HG03565 (cell line): ENCODE measurements around the gene KIF1B.

Source experiments
- ATAC-seq: cut with Tn5 transposase; IDR thresholded peaks from one replicate; pipeline ENCODE4 v1.9.1; 2021; ENCODE audit warnings: mild to moderate bottlenecking, moderate library complexity; ENCODE audit not compliant: unreplicated experiment

Gene KIF1B

DNA sequence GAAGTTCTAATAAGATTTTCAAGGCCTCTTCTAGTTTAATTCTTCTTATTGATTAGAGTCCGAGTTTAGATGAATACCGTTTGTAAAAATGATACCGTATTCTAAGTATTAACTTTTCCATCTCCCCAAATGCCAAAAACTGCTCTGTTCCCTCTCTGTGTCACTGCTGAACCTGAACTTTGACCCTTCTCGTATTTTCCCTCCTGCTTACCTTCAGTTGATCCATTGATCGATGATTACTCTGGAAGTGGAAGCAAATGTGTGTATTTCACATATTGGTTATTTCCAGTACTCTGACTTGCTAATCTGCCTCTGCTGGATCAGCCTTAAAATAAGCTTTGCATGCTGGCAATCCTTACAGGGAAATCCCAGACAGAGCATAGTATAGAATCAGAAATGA, 68.5 kb downstream of the KIF1B start:
- ATAC-seq: no peak

DNA sequence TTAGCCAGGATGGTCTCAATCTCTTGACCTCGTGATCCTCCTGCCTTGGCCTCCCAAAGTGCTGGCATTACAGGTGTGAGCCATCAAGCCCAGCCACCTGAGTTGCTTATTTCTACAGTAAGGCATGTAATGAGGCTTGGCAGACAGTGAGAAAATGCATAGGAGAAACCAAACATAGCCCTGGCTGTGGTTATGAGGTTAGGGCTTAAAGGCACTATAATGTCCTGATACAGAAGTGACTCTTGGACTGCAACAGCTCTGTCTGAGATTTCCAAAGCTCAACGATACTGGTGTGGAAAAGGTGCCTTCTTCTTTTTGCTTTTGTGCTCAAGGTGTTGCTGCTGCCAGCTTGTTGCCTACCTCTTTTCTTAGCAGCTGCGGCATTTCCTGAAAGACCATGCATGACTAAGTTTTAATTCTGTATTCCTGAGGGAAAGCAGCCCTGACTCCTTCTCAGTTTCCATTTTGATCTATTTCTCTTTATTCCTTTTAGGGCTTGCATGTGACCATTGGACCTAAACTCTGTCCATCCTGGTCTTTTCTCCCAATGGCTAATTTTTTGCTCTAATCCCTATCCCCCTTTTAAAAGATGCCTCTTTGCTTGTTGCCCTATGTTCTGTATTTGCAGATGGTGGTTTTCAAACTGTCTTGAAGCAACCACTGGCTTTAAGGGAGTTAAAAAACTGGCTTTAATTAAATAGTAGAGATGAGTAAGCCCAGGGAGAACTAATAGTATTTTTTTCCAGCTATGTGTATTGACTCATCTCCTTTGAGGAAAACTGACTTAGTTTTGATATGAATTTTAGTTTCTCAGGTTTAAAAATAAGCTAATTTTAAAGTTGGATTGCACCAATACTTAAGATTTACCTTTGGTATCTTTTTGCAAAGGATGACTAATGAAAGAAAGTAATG, 70.3 kb downstream of the KIF1B start:
- ATAC-seq: no peak

- ATAC-seq: no peak
These were observed 73.1 kb downstream of the KIF1B start for GRCh38 chr1:10283318-10283984.

DNA sequence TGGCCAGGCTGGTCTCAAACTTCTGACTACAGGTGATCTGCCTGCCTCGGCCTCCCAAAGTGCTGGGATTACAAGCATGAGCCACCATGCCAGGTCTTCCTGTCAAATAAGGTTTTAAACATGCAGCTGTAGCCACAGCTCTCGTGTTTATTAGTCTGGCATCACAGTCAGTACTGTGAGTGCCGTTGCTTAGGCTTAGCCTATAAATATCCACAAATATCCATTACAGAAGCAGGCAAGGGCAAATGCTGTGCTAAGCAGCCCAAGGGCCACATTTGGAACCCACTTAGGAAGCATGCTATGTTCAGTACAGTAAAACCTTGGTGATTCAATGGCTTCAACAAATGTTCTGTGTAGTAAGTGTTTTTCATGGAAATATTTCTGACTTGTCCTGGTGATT, 75.9 kb downstream of the KIF1B start:
- ATAC-seq: no peak

DNA sequence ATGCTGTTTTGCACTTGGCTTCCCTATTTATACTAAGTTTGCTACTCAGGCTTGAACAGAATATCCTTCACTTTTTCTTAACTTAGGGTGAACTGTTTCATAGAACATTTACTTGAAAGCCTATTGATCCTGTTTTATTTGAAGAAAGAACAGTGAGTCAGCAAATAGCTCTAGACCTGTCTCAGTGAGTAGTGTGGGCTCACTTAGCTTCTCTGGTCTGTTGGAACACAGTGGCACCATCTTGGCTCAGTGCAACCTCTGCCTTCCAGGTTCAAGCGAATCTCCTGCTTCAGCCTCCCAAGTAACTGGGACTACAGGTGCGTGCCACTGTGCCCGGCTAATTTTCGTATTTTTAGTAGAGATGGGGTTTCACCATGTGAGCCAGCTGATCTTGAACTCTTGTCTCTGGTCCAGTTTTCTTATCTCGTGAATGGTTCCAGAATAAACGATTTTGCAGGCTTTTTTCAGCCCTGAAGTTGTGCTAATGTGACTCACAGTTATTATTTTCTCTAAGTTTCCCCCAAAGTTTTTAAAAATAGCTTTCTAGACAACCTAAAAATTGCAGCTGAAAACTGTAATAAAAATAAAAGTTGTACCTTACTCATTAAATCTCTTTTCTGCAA, 76.8 kb downstream of the KIF1B start:
- no peak for ATAC-seq

- ATAC-seq: no peak
These were observed 77.8 kb downstream of the KIF1B start for GRCh38 chr1:10288029-10288615.

GRCh38 chr1:10291705-10292104, 81.3 kb downstream of the KIF1B start:
- ATAC-seq: no peak

DNA sequence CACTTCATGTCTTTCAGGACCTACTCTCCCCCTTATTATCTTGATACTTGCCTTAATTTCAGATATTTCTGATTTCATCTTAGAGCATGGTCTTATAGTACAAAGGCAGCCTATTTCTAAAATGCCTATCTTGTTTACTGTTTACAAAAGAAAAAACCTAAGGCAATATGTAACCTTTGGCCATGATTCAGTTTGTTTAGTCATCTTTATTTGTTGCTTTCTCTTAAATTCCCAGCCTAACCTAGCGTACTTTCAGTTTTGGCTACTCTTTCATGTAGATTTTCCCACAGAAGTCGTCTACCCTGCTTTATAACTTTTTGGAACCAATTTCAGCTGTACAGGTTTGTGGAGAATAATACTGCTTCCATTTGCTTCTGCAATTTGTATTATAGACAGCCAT, 81.8 kb downstream of the KIF1B start:
- no peak for ATAC-seq

DNA sequence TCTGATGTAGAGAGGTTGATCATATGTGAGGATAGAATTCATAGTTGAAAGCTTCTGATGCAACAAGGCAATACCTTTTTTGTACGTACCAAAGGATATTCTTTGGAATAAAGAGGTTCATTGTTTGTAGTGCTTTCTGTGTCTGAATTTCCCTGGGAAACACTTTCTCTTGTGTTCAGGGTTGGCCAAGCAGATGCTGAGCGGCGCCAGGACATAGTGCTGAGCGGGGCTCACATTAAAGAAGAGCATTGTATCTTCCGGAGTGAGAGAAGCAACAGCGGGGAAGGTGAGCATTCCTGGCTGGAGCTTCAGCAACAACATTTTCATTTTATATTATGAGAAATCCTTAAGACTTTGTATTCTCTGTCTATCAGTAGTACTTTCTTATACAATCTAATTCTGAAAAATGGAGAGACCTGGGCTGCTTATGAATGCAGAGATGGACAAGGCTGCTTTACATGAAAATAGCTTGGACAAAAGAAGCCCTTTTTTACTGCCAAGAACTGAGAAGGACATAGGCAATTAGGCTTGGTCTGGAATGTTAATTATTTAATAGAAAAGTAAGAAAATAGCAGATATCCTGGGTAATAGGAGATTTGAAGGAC, 85.2 kb downstream of the KIF1B start:
- no peak for ATAC-seq

DNA sequence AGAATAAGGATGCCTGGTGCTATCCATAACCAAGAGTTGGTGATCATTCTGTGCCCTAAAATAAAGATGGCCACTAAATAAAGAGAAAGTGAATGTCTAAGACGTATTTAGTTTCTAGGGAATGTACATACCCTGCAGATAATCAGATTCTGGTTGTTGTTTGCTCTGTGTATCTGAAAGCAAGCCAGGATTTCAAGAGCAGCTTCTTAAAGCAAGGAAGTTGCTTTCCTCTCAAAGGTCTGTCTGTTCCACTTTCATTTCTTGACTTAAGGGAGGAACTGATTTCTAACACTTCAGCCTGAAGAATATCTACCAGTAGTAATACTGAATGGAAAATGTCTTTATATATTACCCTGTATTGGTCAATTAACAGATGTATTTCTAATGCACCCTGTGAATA, 88.8 kb downstream of the KIF1B start:
- no peak for ATAC-seq

DNA sequence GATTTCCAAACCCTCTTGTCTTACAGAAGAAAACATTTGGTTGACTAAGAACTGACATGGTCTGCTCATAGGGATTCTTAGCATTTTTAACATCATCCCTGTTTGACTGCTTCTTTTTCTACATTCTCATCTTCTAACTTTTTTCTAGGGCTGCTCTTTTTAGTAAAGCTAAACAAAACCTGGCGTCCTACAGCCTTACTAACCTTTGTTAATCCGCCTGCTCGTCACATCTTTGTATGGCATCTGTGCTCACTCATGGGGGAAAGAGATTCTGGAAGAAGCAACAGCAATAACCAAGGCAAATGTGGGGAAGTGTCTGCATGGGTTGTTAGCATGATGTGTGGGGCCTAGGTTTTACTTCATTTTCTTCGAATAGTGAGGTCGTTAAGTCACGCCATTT, 92.0 kb downstream of the KIF1B start:
- ATAC-seq: no peak

GRCh38 chr1:10304295-10304694, 93.9 kb downstream of the KIF1B start:
- ATAC-seq: no peak

DNA sequence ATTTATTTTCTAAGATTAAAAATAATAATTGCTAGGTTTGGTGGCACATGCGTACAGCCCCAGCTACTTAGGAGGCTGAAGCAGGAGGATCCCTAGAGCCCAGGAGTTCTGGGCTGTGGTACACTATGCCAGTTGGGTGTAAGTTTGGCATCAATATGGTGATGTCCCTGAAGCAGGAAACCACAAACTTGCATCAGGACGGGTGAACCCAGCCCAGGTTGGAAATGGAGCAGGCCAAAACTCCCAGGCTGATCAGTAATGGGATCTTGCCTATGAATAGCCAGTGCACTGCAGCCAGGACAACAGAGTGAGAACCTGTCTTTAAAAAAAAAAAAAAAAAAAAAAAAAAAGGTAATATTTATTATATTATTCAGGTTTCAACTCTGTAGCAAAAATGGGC, 96.1 kb downstream of the KIF1B start:
- ATAC-seq: no peak

GRCh38 chr1:10308001-10308400, 97.6 kb downstream of the KIF1B start:
- no peak for ATAC-seq

GRCh38 chr1:10309243-10310011, 99.1 kb downstream of the KIF1B start:
- ATAC-seq: no peak

DNA sequence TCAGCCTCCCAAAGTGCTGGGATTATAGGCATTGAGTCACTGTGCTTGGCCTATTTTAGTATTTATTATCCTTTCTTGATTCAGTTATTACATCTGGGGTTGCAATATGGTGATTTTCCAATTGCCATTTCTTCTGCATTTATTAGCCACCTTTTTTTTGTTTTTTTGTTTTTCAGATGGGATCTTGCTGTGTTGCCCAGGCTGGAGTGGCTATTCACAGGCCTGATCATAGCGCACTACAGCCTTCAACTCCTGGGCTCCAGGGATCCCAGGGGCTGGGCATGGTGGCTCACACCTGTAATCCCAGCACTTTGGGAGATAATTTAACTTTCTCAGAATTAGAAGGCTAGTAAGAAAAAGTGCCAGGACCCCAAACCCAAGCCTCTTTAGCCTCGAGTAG, 106.4 kb downstream of the KIF1B start:
- ATAC-seq: no peak

DNA sequence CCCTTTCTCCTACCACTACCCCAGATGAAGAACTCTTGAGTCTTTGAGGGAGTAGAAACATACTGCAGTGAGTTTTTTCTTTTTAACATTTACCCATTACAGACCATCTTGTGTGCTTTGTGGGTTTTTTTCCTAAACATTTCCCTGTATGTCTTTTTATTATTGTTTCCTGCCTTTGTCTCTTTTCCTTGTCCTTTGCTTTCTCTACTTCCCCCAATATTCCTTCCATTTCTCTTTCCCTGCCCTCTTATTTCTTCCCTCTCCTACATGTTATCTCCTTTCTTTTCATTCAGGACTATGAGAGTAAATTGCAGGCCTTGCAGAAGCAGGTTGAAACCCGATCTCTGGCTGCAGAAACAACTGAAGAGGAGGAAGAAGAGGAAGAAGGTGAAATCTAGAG, 109.4 kb downstream of the KIF1B start:
- no peak for ATAC-seq

DNA sequence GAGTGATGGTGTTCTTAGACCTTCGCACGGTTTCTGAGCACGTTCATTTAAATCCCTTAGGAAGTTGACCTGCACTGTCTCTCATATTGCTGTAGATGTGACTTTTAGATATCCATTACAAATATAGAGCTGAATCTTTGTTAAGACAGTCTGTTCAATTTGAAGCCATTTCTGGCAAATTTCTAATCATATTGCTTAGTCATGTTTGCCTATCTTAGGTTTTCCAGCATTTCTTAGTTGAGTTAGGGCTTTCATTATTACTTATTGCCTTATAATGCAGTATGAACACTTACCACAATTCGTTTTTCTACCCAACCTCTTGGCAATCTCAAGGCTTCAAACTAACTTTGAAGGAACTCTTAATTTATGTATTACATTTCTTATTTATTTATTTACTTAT, 110.0 kb downstream of the KIF1B start:
- ATAC-seq: no peak

DNA sequence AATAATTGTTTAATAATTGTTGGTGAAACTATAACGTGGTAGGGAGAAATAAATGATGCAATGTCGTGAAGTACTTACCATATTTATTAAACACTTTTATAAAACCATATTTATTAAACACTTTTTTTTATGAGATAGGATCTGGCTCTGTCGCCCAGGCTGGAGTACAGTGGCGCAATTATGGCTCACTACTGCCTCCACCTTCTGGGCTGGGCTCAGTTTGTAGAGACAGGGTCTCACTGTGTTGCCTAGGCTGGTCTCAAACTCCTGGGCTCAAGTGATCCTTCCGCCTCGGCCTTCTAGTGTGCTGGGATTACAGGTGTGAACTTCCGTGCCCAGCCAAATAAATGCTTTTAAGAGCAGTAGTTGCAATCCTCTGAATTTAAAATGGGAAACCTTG, 112.5 kb downstream of the KIF1B start:
- ATAC-seq: no peak

- ATAC-seq: no peak
These were observed 114.3 kb downstream of the KIF1B start for GRCh38 chr1:10324627-10325026.
